NCI-H2081 treated with DMSO at 0.1 percent for 48 hours (cell line): ENCODE data around the gene SHISAL1.

Source experiments
- DNase-seq: peaks from one replicate; lab custom pipeline; 2025; lab: John Stamatoyannopoulos, UW

SHISAL1 gene

GRCh38 chr22:44312766-44313165 is at the start of gene SHISAL1:
TSS of gene SHISAL1 (minus strand) at chr22:44312951. CDS start at chr22:44300945, 12,006 bp downstream.
- no peak for DNase-seq

DNA sequence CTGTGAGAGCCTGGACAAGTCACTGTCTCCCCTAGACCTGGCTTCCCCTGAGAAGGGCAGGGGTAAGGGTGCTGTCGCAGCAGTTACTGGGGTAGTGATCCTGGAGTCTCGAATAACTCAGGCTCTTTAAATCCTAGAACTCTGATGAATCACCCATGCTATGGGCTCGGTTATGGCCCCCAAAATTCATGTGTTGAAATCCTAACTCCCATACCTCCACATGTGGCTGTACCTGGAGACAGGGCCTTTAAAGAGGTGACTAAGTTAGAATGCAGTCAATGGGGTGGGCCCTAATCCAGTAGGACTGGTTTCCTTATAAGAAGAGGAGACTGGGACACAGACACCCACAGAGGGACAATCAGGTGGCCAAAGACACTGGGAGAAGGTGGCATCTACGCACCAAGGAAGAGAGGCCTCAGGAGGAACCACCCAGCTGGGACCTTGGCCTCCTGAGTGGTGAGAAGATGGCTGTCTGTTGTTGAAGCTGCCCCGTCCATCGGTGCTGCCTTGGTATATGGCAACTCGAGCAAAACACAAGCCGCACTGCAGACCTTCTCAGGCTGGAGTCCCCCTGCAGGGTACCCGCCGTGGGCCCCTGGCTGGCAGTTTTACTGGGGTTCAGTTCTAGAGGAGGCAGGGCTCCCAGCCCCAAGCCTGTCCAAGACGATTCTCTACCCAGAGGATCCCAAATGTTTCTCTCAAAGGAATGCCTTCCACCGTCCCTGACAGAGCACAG is 48.8 kb upstream of the SHISAL1 start:
- no peak for DNase-seq

GRCh38 chr22:44360668-44361381 is 48.1 kb upstream of the SHISAL1 start:
- DNase-seq, result no peak

DNA sequence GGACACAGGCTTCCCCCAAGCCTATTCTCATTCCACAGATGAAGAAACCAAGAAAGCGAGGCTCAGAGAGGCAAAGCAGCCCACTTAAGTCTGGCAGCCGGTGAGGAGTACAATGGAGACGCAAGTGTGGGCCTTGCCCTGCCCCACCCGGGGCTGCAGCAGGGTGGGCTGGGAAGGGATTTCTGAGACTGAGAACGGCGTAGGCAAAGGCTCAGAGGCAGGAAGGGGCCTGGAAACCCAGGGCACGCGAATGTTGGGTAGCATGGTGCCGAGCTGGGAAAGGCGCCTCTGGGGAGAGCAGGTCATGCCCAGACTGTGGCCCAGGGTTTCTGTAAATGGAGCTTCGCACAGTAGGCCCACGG is 47.5 kb upstream of the SHISAL1 start:
- no peak for DNase-seq

DNA sequence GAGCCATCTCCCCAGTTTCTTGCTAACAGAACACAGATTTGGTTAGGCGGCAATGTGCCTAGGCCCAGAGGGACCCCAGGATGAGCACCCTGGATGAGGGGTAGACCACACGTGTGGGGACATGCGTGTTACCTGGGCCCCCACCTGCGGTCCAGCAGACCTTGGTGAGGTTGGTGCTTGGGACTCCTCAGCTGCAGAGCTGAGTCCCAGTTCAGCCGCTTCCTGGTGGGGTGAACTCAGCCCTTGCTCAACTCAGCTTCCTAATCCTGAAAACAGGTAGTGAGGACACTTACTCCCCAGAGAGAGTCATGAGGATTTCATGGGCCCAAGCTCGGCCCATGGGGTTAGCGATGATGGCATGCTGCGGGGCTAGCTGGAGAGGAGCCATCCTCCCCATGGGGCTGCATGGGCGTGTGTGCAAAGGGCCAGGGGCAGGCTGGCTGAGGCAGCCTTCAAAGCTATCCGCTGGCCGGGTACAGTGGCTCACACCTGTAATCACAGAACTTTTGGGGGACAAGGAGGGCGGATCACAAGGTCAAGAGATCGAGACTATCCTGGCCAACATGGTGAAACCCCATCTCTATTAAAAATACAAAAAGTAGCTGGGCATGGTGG is 46.9 kb upstream of the SHISAL1 start:
- no peak for DNase-seq

DNA sequence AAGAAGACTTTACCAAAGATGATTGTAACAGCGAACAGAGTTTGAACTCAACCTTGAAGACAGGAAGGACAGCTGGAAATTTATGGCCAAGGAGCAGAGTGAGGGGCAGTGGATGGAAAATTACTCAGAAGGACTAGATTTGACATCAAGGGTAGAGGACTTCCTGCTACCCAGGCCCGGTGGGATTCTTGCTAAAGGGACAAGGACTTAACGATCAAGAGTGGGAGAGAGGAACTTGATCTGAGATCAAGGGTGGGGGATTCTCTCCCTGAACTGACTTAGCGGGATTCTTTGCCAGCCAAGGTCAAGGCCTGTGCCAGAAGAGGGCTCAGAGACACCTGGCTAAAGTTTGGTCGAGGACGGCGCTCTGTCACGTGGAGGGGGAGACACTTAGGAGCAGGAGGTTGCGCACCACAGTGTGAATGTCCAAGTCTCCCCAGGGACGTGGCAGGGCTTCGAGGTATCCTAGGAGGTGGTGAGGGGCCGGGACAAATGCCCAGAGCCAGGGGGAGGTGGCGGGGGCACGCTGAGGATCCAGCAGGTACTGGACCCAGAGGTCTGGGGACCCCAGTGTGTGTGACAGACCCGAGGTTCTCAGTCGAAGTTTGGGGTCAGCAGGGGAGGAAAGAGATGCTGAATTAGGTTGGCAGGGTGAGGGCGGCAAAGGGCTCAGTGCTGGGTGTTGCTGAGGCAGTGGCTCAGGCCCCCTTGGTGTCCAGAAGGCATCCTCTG is 46.1 kb upstream of the SHISAL1 start:
- DNase-seq, result no peak

- no peak for DNase-seq
Observed at GRCh38 chr22:44357966-44358465, 45.3 kb upstream of the SHISAL1 start.

DNA sequence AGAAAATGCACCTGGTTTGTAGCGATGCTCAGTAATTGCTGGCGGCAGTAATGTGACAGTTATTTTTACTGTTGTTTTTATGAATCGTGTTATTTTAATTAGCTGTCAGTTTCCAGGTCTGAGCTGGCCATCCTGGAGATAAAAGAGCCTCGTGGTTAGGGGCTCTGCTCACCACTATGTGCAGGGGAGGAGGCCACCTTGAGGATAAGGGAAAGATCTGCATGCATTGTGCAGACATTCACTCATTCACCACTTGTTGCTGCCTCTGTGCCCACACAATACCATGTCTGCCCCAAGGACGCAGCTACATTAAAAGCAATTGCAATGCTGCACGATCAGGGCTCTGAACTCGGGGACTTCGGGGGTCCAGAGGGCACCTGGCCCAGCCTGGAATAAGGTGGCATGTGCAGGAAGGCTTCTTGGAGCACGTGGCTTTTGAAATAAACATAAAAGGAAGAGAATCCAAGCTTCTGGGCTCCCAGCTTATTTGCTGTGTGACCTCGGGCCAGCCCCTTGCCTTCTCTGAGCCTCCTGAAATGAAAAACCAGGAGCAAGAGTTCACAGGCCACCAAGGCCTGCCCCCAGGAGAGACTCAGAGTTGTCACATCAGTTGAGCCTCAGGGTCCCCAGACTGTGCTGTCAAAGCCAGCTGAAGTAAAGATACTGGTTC is 44.7 kb upstream of the SHISAL1 start:
- DNase-seq, result no peak

DNA sequence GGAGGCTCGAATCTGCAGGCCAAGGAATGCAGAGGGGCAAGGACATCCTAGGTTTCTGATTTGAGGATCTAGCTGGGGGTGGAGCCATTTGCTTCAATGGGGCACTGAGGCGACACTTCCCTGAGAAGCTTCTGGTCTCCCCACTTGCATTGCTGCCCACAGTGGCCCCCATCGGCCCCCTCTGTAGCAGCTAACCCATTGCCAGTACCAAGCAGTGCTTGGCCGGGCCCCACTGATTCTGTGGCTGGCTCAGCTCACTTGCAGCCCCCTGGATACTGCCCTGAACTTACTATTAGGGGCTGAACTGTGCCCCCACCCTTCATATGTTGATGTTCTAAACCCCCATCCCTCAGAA is 42.9 kb upstream of the SHISAL1 start:
- DNase-seq, result no peak

DNA sequence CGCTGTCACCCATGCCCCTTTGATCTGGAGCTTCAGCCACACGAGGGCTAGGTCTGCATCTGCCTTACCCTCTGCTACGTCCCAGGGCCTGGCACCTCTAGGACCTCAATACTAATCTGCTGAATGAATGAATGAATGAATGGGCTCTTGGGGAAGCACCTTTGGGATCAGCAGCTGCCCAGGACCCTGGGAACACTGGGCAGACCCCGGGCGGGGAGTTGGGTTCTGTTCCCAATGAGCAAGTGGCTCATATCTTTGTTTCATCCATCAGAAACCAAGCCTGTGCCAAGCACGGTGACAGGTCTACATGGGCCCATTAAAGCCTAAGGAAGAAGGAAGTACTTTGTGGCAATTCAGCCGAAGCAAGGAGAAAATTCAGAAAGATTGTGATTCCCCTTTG is 41.5 kb upstream of the SHISAL1 start:
- DNase-seq, result no peak

DNA sequence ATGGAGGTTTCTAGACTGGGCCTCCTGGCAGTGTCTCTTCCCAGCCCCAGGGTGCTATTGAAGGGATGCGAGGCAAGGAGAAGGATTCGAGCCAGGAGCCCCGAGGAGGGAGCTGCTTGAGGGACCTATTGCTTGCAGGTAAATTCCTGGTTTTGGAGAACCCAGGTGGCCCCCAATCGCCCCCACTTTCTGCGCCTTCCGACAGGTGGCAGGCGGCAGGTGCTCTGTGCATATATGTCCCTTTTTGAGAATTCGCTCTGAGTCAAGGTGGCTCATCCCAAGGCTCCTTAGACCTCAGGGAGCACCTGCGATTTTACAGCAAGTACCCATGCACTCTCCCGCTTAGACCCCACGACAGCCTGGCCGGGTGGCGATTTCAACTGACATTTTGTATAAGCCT is 40.3 kb upstream of the SHISAL1 start:
- no peak for DNase-seq

DNA sequence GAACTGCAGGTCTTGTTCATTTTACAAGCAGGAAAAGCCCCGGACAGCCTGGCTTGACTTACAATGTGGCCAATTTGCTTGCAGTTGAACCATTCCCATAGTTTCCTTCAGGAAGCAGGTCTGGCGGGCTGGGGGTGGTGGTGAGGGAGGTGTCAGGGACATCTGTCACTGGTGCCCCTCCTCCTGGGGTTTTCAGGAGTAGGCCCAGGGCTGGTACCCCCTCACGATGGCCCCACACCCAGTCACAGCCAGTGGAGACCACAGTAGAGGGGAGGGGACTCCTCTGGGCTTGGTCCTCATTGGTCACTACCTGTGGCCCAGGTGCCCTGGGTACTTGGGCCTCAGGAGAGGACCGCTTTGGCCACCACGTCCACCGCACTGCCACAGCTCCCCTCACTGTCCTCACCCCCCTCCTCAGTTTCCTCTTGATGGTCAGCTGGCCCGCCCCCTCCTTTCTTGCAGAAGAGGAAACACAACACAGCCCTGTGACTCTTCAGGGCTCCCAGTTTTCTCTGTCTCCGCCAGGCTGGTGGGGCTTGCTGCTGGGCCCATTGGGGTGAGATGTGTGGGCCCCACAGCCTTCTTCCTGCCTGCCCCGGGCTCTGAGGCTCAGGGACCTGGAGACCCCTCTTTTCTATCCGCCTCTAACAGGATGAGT is 39.8 kb upstream of the SHISAL1 start:
- DNase-seq, result no peak

DNA sequence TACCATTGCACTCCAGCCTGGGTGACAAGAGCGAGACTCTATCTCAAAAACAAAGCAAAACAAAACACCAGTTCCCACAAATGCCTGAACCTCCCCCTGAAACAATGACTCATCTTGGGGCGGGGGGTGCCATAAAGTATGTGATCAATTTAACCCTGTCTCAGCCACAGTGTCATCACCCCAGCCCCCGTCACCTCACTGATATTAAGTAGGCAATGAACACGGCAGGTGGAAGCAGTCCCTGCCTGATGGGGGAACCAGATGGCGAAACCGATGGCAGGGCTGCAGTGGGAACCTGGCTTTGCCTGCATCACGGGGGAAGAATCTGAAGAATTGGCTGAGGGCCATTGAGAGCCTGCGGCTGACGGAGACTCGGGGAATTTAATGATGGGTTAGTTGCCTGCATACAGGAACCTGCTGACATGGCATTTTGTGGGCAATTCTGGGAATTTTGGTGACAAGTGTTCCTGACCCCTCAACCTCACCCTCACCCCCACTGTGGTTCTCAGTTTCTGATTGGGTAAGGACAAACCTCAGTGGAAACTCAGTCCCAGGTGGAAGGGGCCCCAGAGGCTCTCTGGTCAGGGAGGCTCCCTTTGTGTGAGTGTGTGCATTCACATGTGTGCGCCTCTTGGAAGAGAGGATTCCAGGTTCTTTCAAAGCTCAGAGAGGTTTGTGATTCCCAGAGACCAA is 39.1 kb upstream of the SHISAL1 start:
- DNase-seq, result no peak

- no peak for DNase-seq
Observed at GRCh38 chr22:44351037-44351436, 38.3 kb upstream of the SHISAL1 start.

DNA sequence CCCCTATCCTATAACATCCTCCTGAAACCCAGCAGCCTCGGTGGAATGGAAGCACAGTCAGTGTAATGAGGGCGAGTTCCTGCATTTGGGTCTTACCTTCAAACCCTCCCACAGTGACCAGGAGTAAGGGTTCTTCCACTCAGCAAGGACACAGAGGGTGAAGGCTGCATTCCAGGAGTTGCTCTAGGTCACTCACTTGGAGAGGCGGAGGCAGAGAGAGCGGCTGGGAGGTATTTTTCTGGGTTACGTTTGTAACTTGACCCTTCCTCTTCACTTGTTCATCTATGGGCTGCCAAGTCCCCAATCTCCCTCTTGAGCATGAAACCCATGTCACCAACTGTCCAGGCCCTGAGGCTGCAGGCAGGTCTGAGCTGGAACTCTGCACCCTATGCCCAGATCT is 36.8 kb upstream of the SHISAL1 start:
- DNase-seq, result no peak

GRCh38 chr22:44348971-44349560 is 36.3 kb upstream of the SHISAL1 start:
- DNase-seq, result no peak

GRCh38 chr22:44347549-44347948 is 34.8 kb upstream of the SHISAL1 start:
- DNase-seq, result no peak

DNA sequence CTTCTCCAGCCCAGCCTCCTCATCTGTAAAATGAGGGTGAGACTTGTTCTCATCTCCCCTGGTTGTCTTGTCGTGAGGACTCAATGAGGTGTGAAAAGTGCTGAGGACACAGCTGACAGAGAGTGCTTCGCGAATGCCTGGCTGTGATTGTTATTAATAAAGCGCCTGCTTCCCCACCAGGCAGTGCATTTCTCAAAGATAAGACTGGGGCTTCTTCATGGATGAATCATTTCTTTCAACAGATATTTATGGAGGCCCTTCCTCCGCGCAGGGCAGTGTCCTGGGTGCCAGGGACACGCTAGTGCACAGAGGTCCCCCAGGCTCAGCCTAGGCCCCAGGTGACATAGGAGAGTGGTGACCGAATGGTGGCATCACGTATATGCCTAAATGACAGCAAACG is 34.3 kb upstream of the SHISAL1 start:
- DNase-seq, result no peak

GRCh38 chr22:44345872-44346271 is 33.1 kb upstream of the SHISAL1 start:
- no peak for DNase-seq

- no peak for DNase-seq
Observed at GRCh38 chr22:44344407-44344806, 31.7 kb upstream of the SHISAL1 start.
